Right ventricle myocardium superior (tissue), 1 donor: ENCODE measurements around the gene SPATA18. TPM values are rescaled to one million over a fixed set of nuclear protein-coding genes. Genes with fewer than 3 reads are reported as not detected.
"Not testable (repeated sequence)": the region's sequence is repeated elsewhere in the genome, so short reads cannot be mapped to it uniquely, and the experiment has no call there.

Source experiments
- ATAC-seq: fragments of 200-7000 bp; cut with Tn5 transposase; one replicate; pipeline ENCODE4 v1.9.1; 2020; ENCODE audit warnings: mild to moderate bottlenecking; ENCODE audit not compliant: poor library complexity
- DNase-seq: peaks from one replicate; pipeline ENCODE4 v3.0.0-alpha.2; 2020
- intact Hi-C: fragments of 100-400 bp; cut with DNase I; formaldehyde crosslinking; loops from one replicate; pipeline ENCODE4 v1.11.2; 2022
- total RNA-seq: library from RNA; stranded (reverse); fragmentation: NEBNext Ultra II Directional; extraction: Animal tissue kit (Norgen Biotek cat#: 25700); gene quantifications from one replicate; pipeline ENCODE4 v1.2.1, GENCODE V29; 2021
- donor health status: DM: no; HTN: yes; CAD: no; lungs with severe emphysema.

The SPATA18 gene
- total RNA-seq, 1 donor from 2014 or later, result 2.5 TPM

DNA sequence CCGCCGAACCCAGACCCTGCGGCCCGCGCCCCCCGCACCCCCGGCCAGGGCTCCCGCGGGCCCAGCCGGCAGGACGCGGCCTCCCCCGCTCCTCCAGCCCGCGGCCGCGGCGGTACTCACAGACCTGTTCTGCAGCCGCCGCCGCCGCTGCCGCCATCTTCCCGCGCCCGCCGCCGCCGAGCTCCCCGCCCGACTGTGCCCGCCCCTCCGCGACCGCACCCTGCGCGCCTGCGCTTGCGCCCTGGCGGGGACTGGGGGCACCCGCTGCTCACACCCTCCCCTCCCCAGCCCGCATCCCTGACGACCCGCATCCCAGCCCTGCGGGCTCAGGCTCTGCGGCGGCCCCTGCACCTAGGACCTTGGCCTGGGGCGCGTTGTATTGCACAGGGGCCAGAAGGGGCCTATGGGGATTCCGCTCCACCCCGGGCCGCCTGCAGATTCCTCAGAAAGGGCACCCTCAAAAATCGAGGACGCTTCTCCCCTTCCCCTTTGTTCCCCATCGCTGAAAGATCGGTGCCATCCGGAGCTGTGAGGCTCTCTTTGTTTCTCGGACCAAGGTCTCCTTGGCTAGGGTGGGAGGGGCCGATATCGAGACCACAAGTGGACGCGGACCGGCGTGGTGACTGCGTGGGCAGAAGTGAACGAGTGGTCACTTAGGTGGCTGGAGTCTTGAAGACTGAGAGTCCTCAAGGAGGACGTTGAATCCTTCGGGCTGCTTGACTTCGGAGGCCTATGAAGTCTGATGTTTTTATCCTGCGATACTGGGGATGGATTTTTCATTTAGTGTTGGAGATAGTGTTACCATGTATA, 12.8 kb upstream of the SPATA18 start, which contains the start of gene SGCB:
Gene SGCB, minus strand, starts transcription at position 197 of the 810 bp plus-strand sequence. Its CDS starts 40 bp downstream, at position 157.
- ATAC-seq (peak; percentile 94), DNase-seq (peak; percentile 79)
- intact Hi-C loops, result loop anchor here (10.0 kb wide), 1 partner anchor 194 kb away; the partner anchor contains the start of gene DCUN1D4

DNA sequence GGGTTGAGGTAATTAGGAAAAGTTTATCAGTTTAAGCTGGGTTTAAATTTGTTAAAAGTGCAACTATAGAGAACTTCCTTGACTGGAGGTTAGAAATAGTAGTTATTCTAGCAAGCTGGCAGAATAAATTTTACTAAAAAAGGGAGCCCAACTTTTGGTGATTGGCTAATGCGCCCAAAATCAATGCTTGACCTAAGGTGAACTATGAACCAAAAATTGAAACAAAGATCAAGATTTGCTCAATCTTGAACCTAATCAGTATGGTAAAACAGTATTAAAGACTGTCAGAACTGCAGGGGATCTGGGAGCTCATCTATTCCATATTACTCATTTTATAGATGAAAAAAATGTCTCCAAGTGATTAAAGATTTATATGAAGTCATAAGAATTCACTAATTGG, 6.1 kb upstream of the SPATA18 start:
- intact Hi-C loops, result no loop called here
- no peak for ATAC-seq
- DNase-seq, result no peak

DNA sequence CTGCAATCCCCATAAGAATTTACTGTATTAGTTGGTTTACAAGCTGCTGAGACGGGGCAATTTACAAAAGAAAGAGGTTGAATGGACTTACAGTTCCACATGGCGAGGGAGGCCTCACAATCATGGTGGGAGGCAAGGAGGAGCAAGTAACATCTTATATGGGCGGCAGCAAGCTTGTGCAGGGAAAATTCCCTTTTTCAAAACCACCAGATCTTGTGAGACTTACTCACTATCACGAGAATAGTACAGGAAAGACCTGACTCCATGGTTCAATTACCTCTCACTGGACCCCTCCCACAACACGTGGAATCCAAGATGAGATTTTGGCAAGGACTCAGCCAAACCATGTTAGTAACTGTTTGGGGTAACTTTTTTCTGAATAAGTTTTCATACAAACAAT, 1.8 kb upstream of the SPATA18 start:
- intact Hi-C loops, result no loop called here
- ATAC-seq (no peak), DNase-seq (no peak)

DNA sequence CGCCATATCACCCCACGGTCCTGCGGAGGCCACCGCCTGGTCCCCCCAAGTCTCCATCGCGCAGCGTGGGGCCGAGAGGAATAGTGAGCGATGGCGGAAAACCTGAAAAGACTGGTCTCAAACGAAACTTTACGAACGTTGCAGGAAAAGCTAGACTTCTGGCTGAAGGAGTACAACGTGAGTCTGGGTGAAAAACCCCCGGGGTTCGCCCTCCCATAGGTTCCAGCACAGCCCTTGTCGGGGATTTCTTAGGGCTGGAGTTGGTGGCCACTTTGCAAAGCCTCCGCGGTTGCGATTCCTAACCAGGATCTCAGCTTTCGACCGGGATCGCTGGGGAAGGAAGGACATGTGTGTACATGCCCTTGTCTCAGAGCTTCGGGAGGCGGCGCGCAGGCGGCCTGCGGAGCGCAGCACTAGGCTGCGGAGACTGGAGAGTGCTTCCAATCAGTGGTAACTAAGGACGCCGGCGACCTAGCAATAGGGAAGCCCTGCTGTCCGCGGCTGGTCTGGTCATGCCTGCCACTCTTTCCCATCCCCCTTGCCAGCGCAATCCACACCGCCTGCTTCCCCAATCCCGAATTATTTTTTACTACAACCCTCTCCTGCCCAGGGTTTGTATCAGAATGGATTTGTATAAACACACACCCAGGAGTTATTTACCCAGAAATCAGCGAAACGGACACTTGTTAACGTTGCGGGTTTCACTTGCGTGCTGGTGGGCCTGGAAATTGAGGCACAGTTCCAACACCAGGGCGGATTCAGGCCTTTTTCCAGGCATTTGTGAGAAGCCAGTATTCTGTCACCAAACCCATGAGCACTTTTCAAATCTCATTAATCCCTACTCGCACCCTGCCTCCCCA, 741 bp downstream of the SPATA18 start:
- ATAC-seq (peak; percentile 96), DNase-seq (peak; percentile 84)
- intact Hi-C loops, result no loop called here

DNA sequence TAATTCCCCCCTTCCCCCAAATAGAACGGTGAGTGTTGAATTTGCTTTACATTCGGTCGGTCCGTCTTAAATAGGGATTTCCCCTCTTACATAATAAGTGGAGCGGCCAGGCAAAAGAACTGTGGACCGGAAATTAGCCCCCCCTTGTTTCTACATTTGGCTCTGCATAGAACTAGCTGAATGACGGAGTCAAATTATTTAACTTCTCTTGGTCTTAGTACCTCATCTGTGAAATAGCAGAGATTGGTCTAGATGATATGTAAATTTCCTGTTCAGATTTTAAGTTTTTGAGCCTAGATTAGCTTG, 1.3 kb downstream of the SPATA18 start:
- intact Hi-C loops, result no loop called here
- DNase-seq (no peak), ATAC-seq (peak; percentile 56)

DNA sequence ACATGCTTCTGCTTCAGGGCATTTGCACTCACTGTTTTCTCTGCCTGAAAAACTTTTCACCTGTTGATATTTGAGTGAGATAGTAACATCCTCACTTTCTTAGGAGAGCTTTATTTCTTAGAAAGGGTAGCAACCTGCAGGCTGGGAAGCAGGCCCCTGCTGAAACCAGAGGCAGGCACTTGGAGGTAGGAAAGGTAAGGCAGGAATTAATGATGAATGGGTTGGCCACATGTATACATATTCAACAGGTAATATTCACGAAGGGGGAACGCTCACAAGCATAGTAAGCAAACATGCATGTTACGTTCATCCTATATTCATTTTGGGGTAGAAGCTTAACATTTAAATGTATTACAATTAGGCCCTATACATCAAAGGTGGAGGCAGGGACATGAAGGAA, 3.1 kb downstream of the SPATA18 start:
- ATAC-seq (no peak), DNase-seq (no peak)
- intact Hi-C loops, result no loop called here

DNA sequence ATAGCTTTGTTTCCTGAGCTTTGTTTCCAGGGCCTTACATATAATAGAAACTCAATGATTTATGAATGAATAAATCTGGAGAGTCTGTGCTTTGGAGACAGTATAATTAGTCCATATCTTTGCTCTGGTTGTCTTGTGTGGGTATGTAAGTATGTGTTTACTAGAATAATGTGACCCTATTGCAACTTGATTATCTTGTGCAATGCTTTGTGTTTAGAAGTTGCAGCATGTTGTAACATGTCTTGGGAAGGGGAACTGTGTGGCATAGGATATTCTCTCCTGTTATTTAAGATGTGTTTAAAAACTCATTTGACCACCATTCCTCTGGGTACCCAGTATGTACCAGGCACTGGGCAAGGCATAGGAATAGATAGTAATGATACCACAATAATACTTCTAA, 6.1 kb downstream of the SPATA18 start:
- DNase-seq (no peak), ATAC-seq (no peak)
- intact Hi-C loops, result no loop called here

DNA sequence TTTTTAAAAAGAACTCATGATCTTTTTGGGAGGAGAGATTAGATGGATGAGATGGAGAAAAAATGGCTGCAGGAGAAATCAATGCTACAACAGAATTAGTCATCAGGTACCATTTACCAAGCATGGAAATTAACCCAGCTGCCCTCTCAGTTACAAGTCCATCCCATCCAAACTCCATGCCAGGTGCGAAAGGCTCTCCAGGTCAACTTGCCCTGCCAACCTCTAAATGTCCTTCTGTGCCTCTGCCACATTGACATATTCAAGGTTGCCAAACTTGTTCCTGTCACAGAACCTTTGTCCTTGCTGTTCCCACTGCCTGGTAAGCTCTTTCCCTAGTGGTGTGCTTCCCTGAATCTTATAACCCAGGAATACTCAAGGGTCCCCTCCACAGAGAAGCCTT, 7.2 kb downstream of the SPATA18 start:
- DNase-seq, result no peak
- no peak for ATAC-seq
- intact Hi-C loops, result no loop called here

DNA sequence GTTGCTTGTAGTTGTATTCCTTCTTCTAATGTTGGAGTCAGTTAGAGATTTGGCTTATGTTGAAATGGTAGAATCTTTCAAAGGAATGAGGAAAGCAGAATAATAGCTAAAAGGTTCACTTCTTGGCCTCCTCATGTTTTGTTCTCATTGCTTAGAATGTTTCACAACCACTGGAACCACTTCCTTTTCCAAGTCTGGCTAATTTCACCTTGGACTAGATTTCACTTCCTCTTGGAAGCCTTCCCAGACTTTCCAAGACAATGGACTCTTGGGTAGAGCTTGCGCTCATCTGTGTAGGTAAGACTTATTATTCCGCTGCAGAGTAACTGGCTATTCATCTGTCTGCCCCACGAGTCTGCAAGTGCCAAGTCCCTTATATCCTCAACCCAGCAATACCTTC, 8.3 kb downstream of the SPATA18 start:
- DNase-seq (no peak), ATAC-seq (peak; percentile 73)
- intact Hi-C loops, result no loop called here

DNA sequence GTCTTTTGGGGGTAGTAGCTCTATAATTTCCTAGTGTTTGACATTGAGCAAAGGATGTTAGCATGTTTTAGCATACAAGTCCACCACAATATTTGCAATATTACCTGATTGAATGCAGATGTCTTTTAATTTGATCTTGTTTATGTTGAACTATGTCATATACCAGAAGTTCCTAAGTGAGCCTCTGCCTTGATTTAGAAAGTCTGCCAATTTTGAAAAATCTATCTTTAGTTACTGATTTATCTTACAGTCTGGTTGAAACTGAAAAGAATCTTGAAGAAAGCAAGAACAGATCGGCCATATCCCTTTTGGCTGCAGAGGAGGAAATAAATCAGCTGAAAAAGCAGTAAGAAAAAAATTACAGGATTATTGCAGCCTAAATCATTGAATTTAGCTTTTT, 18.5 kb downstream of the SPATA18 start:
- no peak for ATAC-seq
- intact Hi-C loops, result no loop called here
- DNase-seq, result no peak

DNA sequence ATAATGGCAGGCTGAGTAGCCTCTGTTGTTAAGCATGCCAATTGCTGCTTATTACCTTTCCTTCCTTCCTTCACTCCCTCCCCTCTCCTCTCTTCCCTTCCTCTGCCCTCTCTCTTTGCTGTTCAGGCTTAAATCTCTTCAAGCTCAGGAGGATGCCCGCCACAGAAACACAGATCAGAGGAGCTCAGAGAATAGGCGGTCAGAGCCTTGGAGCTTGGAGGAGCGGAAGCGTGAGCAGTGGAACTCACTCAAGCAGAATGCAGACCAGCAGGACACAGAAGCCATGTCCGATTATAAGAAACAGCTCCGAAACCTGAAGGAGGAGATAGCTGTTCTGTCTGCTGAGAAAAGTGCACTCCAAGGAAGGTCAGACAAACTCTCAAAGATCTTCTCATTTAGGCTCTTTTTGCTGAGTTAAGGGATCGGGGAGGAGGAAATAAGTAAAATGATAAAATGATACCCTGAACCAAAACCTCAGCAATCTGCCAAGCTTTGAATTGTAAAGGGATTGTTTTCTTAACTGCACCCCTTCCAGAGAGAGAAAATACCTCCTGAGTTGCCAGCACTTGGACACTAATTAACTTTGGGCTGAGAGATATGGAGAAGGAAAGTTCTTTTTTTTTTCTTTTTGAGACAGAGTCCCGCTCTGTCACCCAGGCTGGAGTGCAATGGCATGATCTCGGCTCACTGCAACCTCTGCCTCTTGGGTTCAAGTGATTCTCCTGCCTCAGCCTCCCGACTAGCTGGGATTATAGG, 20.9 kb downstream of the SPATA18 start:
- ATAC-seq, result no peak

DNA sequence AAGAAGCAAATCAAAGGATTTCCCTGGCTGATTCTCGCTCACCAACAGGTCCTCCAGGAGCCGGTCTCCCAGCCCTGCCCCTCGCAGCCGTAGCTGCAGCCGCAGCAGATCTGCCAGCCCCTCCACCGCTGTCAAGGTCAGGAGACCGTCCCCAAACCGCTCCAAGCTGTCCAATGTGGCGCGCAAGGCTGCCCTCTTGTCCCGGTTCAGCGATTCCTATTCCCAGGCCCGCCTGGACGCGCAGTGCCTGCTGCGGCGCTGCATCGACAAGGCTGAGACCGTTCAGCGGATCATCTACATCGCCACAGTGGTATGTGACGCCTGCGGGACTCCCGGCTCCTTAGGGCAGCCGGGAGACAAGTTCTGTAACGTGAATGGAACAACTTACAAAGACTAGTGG, 25.6 kb downstream of the SPATA18 start:
- DNase-seq (peak; percentile 54), ATAC-seq (peak; percentile 56)
- intact Hi-C loops, result no loop called here

More for the DNA sequence above, 20.9 kb downstream of the SPATA18 start:
- DNase-seq, result no peak
- intact Hi-C loops, result no loop called here

DNA sequence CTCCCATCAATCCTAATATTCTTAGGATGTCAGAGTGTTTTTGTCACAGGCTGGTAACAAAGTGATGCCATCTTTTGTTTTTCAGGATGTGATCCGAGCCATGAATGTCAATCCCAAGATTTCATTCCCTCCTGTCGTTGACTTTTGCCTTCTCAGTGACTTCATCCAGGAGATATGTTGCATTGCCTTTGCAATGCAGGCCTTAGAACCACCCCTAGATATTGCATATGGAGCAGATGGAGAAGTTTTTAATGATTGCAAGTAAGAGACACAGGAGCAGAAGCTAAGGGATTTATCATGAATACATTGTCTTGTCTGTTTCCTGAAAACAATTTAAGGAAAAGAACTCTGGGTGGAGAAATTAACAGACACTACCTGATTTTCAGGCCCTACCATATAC, 28.6 kb downstream of the SPATA18 start:
- ATAC-seq (no peak), DNase-seq (no peak)
- intact Hi-C loops, result no loop called here

DNA sequence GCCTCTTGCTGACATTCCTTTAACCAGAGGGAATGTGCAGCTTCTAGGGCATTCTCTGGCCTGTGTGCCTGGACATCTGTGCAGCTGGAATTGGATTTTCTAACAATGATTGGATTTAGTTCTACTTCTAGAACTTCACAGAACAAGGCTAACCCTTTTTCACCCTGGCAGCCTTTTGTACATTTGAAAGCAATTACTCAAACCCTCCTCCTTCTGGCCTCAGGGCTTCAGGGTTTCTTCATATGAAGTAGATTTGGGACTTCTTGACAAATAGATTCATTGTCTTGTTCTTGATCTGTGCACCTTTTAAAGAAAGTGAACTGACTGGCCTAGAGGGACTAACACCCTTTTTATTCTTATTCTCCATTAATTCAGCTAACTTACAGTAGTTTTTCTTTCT, 30.1 kb downstream of the SPATA18 start:
- DNase-seq, result no peak
- ATAC-seq, result no peak
- intact Hi-C loops, result no loop called here

DNA sequence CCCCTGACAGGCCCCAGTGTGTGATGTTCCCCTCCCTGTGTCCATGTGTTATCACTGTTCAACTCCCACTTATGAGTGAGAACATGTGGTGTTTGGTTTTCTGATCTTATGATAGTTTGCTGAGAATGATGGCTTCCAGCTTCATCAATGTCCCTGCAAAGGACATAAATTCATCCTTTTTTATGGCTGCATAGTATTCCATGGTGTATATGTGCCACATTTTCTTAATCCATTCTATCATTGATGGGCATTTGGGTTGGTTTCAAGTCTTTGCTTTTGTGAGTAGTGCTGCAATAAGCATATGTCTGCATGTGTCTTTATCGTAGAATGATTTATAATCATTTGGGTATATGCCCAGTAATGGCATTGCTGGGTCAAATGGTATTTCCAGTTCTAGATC, 35.3 kb downstream of the SPATA18 start:
- intact Hi-C loops, DNase-seq, ATAC-seq: not testable (repeated sequence)

DNA sequence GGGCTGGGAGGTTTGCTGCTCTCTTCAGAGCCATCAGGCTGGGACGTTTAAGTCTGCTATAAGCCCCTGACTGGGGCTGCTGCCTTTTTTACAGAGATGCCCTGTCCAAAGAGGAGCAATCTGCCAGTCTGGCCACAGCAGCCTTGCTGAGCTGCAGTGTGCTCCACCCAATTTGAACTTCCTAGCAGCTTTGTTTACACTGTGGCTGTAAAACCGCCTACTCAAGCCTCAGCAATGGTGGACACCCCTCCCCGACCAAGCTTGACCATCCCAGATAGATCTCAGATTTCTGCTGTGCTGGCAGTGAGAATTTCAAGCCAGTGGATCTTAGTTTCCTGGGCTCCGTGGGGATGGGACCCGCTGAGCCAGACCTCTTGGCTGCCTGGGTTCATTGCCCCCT, 40.7 kb downstream of the SPATA18 start:
- DNase-seq (no peak), ATAC-seq (no peak)
- intact Hi-C loops, result no loop called here

DNA sequence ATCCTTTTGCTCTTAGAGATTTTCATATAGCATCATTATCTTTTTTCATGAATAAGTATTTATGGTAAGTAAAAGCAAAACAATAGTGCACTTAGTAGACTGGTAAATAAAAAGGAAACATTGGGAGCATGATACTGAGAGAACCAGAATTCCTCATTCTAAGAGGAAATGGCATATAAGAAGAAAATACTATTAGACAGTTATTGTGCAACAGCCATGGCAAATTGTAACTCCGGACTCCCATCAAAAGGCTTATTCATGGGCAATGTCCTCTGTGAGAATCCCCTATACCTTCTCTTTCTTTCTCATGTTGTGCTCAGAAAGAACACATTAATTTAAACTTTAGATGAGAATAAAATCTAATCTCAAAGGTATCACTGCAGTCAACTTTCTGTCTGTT, 42.4 kb downstream of the SPATA18 start:
- no peak for DNase-seq
- ATAC-seq, result no peak
- intact Hi-C loops, result no loop called here

DNA sequence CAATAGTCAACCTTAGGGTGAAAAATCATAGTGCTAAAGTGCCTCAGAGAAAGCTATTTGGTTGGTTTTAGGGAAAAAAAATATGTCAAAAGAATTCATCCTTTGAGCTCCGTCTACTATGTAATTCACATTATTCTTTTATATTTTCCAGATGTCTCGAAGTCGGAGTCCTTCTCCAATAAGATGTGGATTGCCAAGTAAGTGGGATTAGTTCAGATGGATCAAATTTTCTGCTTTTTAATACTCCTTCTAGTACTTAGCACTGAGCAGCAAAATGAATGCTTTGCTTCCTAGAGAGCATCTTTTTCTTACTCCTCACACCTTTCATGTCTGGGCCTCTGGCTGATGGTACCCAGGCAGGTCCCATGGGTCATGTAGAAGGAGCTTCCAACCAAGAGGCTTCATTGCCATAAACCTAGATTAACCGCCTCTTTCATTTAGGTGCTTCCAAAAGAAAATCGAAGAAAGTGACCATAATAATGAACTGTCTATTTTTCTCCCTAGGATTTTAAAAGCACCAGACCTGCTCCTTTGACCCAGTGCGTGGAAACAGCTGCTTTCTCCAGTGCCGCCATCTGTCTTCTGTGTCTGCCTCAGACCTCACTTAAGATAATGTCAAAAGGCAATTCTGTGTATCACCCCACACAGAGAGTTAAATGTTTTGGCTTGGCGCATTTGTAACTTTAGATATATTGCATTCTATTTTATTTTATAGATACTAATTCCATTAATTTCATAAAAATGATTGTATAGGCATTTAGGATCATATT, 43.5 kb downstream of the SPATA18 start:
- ATAC-seq (no peak), DNase-seq (no peak)
- intact Hi-C loops, result no loop called here

DNA sequence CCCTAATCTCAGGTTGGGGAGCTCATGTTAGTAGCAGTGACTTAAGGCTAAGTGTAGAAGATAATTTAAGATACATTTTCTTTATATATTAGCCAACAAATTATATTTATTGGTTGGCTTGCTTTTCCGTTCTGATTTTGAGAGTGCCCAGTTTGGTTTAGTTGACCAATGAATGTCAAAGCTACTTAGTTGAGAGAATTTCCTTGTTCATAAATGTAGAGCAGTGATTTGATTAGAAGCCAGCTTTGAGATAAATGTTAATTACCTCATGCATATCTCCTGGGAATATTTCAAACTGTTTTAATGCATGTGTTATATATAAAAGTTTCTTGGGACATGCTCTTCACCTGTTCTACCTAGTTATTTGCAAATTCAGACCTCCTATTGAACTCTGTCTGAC, 44.3 kb downstream of the SPATA18 start:
- ATAC-seq, result no peak
- intact Hi-C loops, result no loop called here
- DNase-seq, result no peak
